A549 (cell line): ENCODE results near the gene DOC2B. TPM values are rescaled to one million over a fixed set of nuclear protein-coding genes. Genes with fewer than 3 reads are reported as not detected.

Experiments used
- ATAC-seq, 2 experiments: fragments of 200-7000 bp in 1 of 2; fragments of >200 bp in 1 of 2; cut with Nextera tagmentation in 1 of 2; cut with Tn5 transposase in 1 of 2; 3 replicates each; pipeline versions ENCODE4 v1.8.0 to v1.9.1; 2018 to 2020; ENCODE audit warnings: mild to moderate bottlenecking in 1 of 2, moderate library complexity in 1 of 2
- CTCF ChIA-PET: fragments of 300-600 bp; sonication (Branson Sonifier 250); formaldehyde crosslinking; extraction: SDS; loops from one replicate; lab custom pipeline; 2021; ENCODE audit warnings: antibody characterized with exemption, inconsistent platforms; lab: Yijun Ruan, JAX
- POLR2A ChIA-PET: fragments of 350-600 bp; formaldehyde crosslinking; extraction: SDS; loops from one replicate; lab custom pipeline; 2021; ENCODE audit warnings: antibody characterized with exemption, inconsistent platforms; lab: Yijun Ruan, JAX
- DNase-seq, 2 experiments: peaks; one replicate each; pipeline versions ENCODE4 v3.0.0 to v3.0.0-alpha.2; 2011 to 2016; ENCODE audit warnings: low read depth in 1 of 2, low spot score in 1 of 2
- FAIRE-seq: peaks from 2 replicates; lab custom pipeline; 2011; peaks lifted over from hg19 to GRCh38; lab: Jason Lieb, UNC
- H3K27ac ChIP-seq, 2 experiments: fragments of >200 bp; sonication (Bioruptor Twin); formaldehyde crosslinking; 3 replicates each; pipeline ENCODE4 v1.5.1; 2016 to 2017
- H3K4me1 ChIP-seq: fragments of >200 bp; sonication (Bioruptor Twin); formaldehyde crosslinking; 3 replicates; pipeline ENCODE4 v1.6.1; 2016
- H3K4me2 ChIP-seq: fragments of >200 bp; sonication (Bioruptor Twin); formaldehyde crosslinking; 3 replicates; pipeline ENCODE4 v1.6.1; 2016
- H3K4me3 ChIP-seq: fragments of >200 bp; sonication (Bioruptor Twin); formaldehyde crosslinking; 3 replicates; pipeline ENCODE4 v1.5.1; 2016
- H3K9me3 ChIP-seq: fragments of >200 bp; sonication (Bioruptor Twin); formaldehyde crosslinking; 3 replicates; pipeline ENCODE4 v1.6.1; 2016
- CEBPB ChIP-seq, 2 experiments: fragments of >200 bp in 1 of 2; sonication (Bioruptor Twin) in 1 of 2; formaldehyde crosslinking in 1 of 2; IDR thresholded peaks; 2 replicates each; pipeline ENCODE4 v1.6.1; 2012 to 2016
- CHD2 ChIP-seq: fragments of 150-350 bp; IDR thresholded peaks from 2 replicates; pipeline ENCODE4 v1.6.1; 2014; ENCODE audit warnings: low read length; ENCODE audit not compliant: partially characterized antibody
- EP300 ChIP-seq, 2 experiments: fragments of >200 bp; sonication (Bioruptor Twin); formaldehyde crosslinking; IDR thresholded peaks; 2 replicates in 1 of 2; 3 replicates in 1 of 2; pipeline ENCODE4 v1.6.1; 2016 to 2017
- FOSB ChIP-seq: fragments of 250-450 bp; sonication (Bioruptor Pico); IDR thresholded peaks from 2 replicates; pipeline ENCODE4 v1.5.0; 2020; ENCODE audit warnings: mild to moderate bottlenecking, moderate library complexity
- FOXS1 ChIP-seq: fragments of 250-450 bp; sonication (Bioruptor Pico); IDR thresholded peaks from 2 replicates; pipeline ENCODE4 v1.5.0; 2020; ENCODE audit warnings: mild to moderate bottlenecking, moderate library complexity
- GATA3 ChIP-seq: IDR thresholded peaks from 2 replicates; pipeline ENCODE4 v1.6.1; 2012; ENCODE audit warnings: borderline replicate concordance
- HDAC2 ChIP-seq: fragments of 200-600 bp; sonication (generic); IDR thresholded peaks from 2 replicates; pipeline ENCODE4 v1.6.1; 2016
- HOXB13 ChIP-seq: fragments of 250-450 bp; sonication (Bioruptor Pico); IDR thresholded peaks from 2 replicates; pipeline ENCODE4 v1.5.0; 2020; ENCODE audit warnings: low read depth, mild to moderate bottlenecking, moderate library complexity
- JUN ChIP-seq, 2 experiments: fragments of >200 bp; sonication (Bioruptor Twin); formaldehyde crosslinking; IDR thresholded peaks; 2 replicates in 1 of 2; 3 replicates in 1 of 2; pipeline ENCODE4 v1.6.1; 2016 to 2017
- JUNB ChIP-seq: fragments of >200 bp; sonication (Bioruptor Twin); formaldehyde crosslinking; IDR thresholded peaks from 2 replicates; pipeline ENCODE4 v1.6.1; 2016
- KDM5A ChIP-seq: fragments of 200-600 bp; sonication (generic); IDR thresholded peaks from 2 replicates; pipeline ENCODE4 v1.6.1; 2016; ENCODE audit warnings: antibody characterized with exemption, mild to moderate bottlenecking
- MAZ ChIP-seq: fragments of 150-350 bp; IDR thresholded peaks from 2 replicates; pipeline ENCODE4 v1.6.1; 2014; ENCODE audit warnings: antibody characterized with exemption, low read depth, low read length, borderline replicate concordance
- MYC ChIP-seq: IDR thresholded peaks from 2 replicates; pipeline ENCODE4 v1.6.1; 2012; ENCODE audit warnings: mild to moderate bottlenecking, inconsistent platforms, low read length, improper control_type of control experiment, borderline replicate concordance
- NFE2L2 ChIP-seq: fragments of 150-350 bp; conservative IDR thresholded peaks from 2 replicates; pipeline ENCODE4 v1.6.1; 2014; ENCODE audit warnings: low read length
- NPAS2 ChIP-seq: fragments of 250-450 bp; sonication (Bioruptor Pico); IDR thresholded peaks from 2 replicates; pipeline ENCODE4 v1.8.0; 2022; ENCODE audit warnings: mild to moderate bottlenecking, moderate library complexity, borderline replicate concordance
- PHF8 ChIP-seq: fragments of 200-600 bp; sonication (generic); IDR thresholded peaks from 2 replicates; pipeline ENCODE4 v1.6.1; 2016; ENCODE audit warnings: low read depth, mild to moderate bottlenecking, antibody characterized with exemption, moderate library complexity, borderline replicate concordance
- POLR2A ChIP-seq: IDR thresholded peaks from 2 replicates; pipeline ENCODE4 v1.6.1; 2012; ENCODE audit warnings: mild to moderate bottlenecking, low read length
- RAD21 ChIP-seq, 2 experiments: fragments of >200 bp in 1 of 2; sonication (Bioruptor Twin) in 1 of 2; formaldehyde crosslinking in 1 of 2; IDR thresholded peaks in 1 of 2; conservative IDR thresholded peaks in 1 of 2; 2 replicates in 1 of 2; 3 replicates in 1 of 2; pipeline ENCODE4 v1.6.1; 2012 to 2018; ENCODE audit warnings: inconsistent platforms in 1 of 2
- RARB ChIP-seq: fragments of 250-450 bp; sonication (Bioruptor Pico); IDR thresholded peaks from 2 replicates; pipeline ENCODE4 v1.8.0; 2021; ENCODE audit warnings: mild to moderate bottlenecking, moderate library complexity
- RFX5 ChIP-seq: fragments of 450-650 bp; IDR thresholded peaks from 2 replicates; pipeline ENCODE4 v1.7.1; 2014; ENCODE audit warnings: antibody characterized with exemption, mild to moderate bottlenecking, moderate library complexity
- SREBF2 ChIP-seq: fragments of 450-650 bp; IDR thresholded peaks from 2 replicates; pipeline ENCODE4 v1.6.1; 2014; ENCODE audit warnings: mild to moderate bottlenecking, moderate library complexity
- TFCP2L1 ChIP-seq: fragments of 250-450 bp; sonication (Bioruptor Pico); IDR thresholded peaks from 2 replicates; pipeline ENCODE4 v1.5.0; 2021; ENCODE audit warnings: mild to moderate bottlenecking
- ZFP36 ChIP-seq: fragments of 450-650 bp; IDR thresholded peaks from 2 replicates; pipeline ENCODE4 v1.6.1; 2014; ENCODE audit warnings: borderline replicate concordance; ENCODE audit not compliant: partially characterized antibody
- ZNF302 ChIP-seq: fragments of 250-450 bp; sonication (Bioruptor Pico); IDR thresholded peaks from 2 replicates; pipeline ENCODE4 v1.9.0; 2021; ENCODE audit warnings: inconsistent platforms, mild to moderate bottlenecking, moderate library complexity
- ZSCAN20 ChIP-seq: fragments of 250-450 bp; sonication (Bioruptor Pico); IDR thresholded peaks from 2 replicates; pipeline ENCODE4 v1.8.0; 2022; ENCODE audit warnings: mild to moderate bottlenecking, moderate library complexity
- WGBS: methylation state at CpG from one replicate; pipeline ENCODE4 v1.1.6; 2017; ENCODE audit errors: missing lambda C conversion rate; 5-methylcytosine and 5-hydroxymethylcytosine counted together
- polyA plus RNA-seq, 4 experiments: library from polyadenylated mRNA; depleted of rRNA in 3 of 4; stranded (reverse); fragments of >200 nt; fragmentation: RNase III in 1 of 4; extraction: RNeasy Plus Mini Kit Qiagen cat#74134 plus additional on column Dnase treatment in 1 of 4; gene quantifications; 2 replicates in 3 of 4; 3 replicates in 1 of 4; pipeline ENCODE4 v1.2.3, GENCODE V29; 2011 to 2017
- TF ChIP-seq, protein P1 (sequence below): fragments of >200 bp; sonication (Bioruptor Twin); formaldehyde crosslinking; IDR thresholded peaks from 2 replicates; pipeline ENCODE4 v1.6.1; 2016
- TF ChIP-seq, protein P2 (sequence below): fragments of 150-350 bp; IDR thresholded peaks from 2 replicates; pipeline ENCODE4 v1.6.1; 2014; ENCODE audit warnings: low read depth, mild to moderate bottlenecking, low read length
- TF ChIP-seq, protein P3 (sequence below): IDR thresholded peaks from 2 replicates; pipeline ENCODE4 v1.6.1; 2012
- TF ChIP-seq, protein P4 (sequence below): fragments of >200 bp; sonication (Bioruptor Twin); formaldehyde crosslinking; IDR thresholded peaks from 3 replicates; pipeline ENCODE4 v1.6.1; 2016

Gene DOC2B
- polyA plus RNA-seq, 2 of the 4 experiments (the other 2 are of a cell fraction) = 0.27 to 1.6 TPM

- ChIA-PET CTCF (interaction anchor here (1.0 kb wide), 1 partner anchor 24 kb away, joined by 3 read pairs; no protein-coding TSS in a partner anchor), POLR2A (interaction anchor here (0.6 kb wide), 1 partner anchor 557 kb away, joined by 12 read pairs; no protein-coding TSS in a partner anchor)
- Histone ChIP-seq H3K27ac (no peak overlapping the region), H3K9me3 (no peaks in the 10 kb centered on the region), H3K4me2 (no peak overlapping the region), H3K4me1 (no peaks in the 10 kb centered on the region), H3K4me3 (no peak overlapping the region)
- 88% methylated on average over 8 of the region's 8 CpGs for WGBS
- FAIRE-seq = no peak
- TF ChIP-seq FOXS1 (CRISPR knock-in tag) (no peak), EP300 (IDR thresholded peaks at IDR 0.05) (no peak), CEBPB (IDR thresholded peaks at IDR 0.05) (no peak), MYC (no peak), GATA3 (no peak), HDAC2 (no peak), SREBF2 (no peak), JUN (IDR thresholded peaks at IDR 0.05) (no peak), ZFP36 (no peak), RFX5 (no peak)
- TF ChIP-seq, protein P1, sequence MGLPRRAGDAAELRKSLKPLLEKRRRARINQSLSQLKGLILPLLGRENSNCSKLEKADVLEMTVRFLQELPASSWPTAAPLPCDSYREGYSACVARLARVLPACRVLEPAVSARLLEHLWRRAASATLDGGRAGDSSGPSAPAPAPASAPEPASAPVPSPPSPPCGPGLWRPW = no peak
- TF ChIP-seq, protein P2, sequence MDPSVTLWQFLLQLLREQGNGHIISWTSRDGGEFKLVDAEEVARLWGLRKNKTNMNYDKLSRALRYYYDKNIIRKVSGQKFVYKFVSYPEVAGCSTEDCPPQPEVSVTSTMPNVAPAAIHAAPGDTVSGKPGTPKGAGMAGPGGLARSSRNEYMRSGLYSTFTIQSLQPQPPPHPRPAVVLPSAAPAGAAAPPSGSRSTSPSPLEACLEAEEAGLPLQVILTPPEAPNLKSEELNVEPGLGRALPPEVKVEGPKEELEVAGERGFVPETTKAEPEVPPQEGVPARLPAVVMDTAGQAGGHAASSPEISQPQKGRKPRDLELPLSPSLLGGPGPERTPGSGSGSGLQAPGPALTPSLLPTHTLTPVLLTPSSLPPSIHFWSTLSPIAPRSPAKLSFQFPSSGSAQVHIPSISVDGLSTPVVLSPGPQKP = no peak
- ATAC-seq = no peak
- no peak for DNase-seq
Measured at GRCh38 chr17:222172-222571, 40.7 kb upstream of the DOC2B start.

GRCh38 chr17:219696-220095 is 38.2 kb upstream of the DOC2B start:
- ATAC-seq (no peak), FAIRE-seq (no peak), DNase-seq (no peak)
- CTCF ChIA-PET = interaction anchor here (0.9 to 1.2 kb wide), 2 partner anchors 14 to 166 kb away, joined by 5 read pairs; no protein-coding TSS in a partner anchor
- Histone ChIP-seq H3K4me2 (no peak overlapping the region), H3K9me3 (no peaks in the 10 kb centered on the region), H3K4me3 (no peak overlapping the region), H3K4me1 (peaks cover 15% of the 10 kb centered on the region), H3K27ac (no peak overlapping the region)
- 97% methylated on average over 10 of the region's 10 CpGs for WGBS
- TF ChIP-seq FOXS1 (CRISPR knock-in tag) = no peak
- no peak for TF ChIP-seq ZSCAN20 (CRISPR knock-in tag)
- TF ChIP-seq, protein P1 = no peak
- no peak for TF ChIP-seq JUNB
- no peak for TF ChIP-seq KDM5A
- no peak for TF ChIP-seq ZNF302 (CRISPR knock-in tag)
- no peak for TF ChIP-seq PHF8
- no peak for TF ChIP-seq CEBPB (IDR thresholded peaks at IDR 0.05)
- no peak for TF ChIP-seq MAZ
- TF ChIP-seq, protein P3, sequence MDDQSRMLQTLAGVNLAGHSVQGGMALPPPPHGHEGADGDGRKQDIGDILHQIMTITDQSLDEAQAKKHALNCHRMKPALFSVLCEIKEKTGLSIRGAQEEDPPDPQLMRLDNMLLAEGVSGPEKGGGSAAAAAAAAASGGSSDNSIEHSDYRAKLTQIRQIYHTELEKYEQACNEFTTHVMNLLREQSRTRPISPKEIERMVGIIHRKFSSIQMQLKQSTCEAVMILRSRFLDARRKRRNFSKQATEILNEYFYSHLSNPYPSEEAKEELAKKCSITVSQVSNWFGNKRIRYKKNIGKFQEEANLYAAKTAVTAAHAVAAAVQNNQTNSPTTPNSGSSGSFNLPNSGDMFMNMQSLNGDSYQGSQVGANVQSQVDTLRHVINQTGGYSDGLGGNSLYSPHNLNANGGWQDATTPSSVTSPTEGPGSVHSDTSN = no peak
- POLR2A ChIA-PET = no interaction called here

- CTCF ChIA-PET = interaction anchor here (1.2 kb wide), 1 partner anchor 167 kb away, joined by 5 read pairs; no protein-coding TSS in a partner anchor
- Histone ChIP-seq H3K27ac (no peak overlapping the region), H3K9me3 (no peaks in the 10 kb centered on the region), H3K4me1 (peaks cover 15% of the 10 kb centered on the region), H3K4me2 (no peak overlapping the region), H3K4me3 (no peak overlapping the region)
- FAIRE-seq (no peak), ATAC-seq (no peak), DNase-seq (no peak)
- WGBS = 89% methylated on average over 8 of the region's 8 CpGs
- POLR2A ChIA-PET = no interaction called here
- TF ChIP-seq RARB (CRISPR knock-in tag) (no peak), FOSB (CRISPR knock-in tag) (no peak), RAD21 (conservative IDR thresholded peaks at IDR 0.05 in 1 of 2, IDR thresholded peaks at IDR 0.05 in 1 of 2) (no peak), HDAC2 (no peak), HOXB13 (CRISPR knock-in tag) (no peak), POLR2A (no peak), MYC (no peak), NFE2L2 (no peak), CHD2 (no peak), TFCP2L1 (CRISPR knock-in tag) (no peak), NPAS2 (no peak)
- TF ChIP-seq, protein P3 = no peak
- TF ChIP-seq, protein P4, sequence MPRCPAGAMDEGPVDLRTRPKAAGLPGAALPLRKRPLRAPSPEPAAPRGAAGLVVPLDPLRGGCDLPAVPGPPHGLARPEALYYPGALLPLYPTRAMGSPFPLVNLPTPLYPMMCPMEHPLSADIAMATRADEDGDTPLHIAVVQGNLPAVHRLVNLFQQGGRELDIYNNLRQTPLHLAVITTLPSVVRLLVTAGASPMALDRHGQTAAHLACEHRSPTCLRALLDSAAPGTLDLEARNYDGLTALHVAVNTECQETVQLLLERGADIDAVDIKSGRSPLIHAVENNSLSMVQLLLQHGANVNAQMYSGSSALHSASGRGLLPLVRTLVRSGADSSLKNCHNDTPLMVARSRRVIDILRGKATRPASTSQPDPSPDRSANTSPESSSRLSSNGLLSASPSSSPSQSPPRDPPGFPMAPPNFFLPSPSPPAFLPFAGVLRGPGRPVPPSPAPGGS = no peak
Measured at GRCh38 chr17:218432-219110, 37.1 kb upstream of the DOC2B start.
